ENCODE data around the gene ZGLP1. TPM values are rescaled to one million over a fixed set of nuclear protein-coding genes. Genes with fewer than 3 reads are reported as not detected.
"Not testable (repeated sequence)": the region's sequence is repeated elsewhere in the genome, so short reads cannot be mapped to it uniquely, and the experiment has no call there.

ZGLP1 gene
- total RNA-seq, 1 donor from 2014 or later: 3.4 TPM

GRCh38 chr19:10284065-10284959, 25.3 kb downstream of the ZGLP1 start:
- Histone ChIP-seq H3K9me3 (ENCODE audit: insufficient read depth, low read depth, low read length) (no peaks in the 10 kb centered on the region), H3K9ac (ENCODE audit: low read length) (no peak overlapping the region), H3K27ac (ENCODE audit: low read depth, low read length) (no peak overlapping the region), H3K4me2 (ENCODE audit: low read length) (no peak overlapping the region), H4K20me1 (ENCODE audit: insufficient read depth, low read length) (no peaks in the 10 kb centered on the region), H3K4me3 (ENCODE audit: insufficient read depth, low read depth, low read length) (no peak overlapping the region), H3K36me3 (ENCODE audit: insufficient read depth, low read length) (no peaks in the 10 kb centered on the region), H3K4me1 (ENCODE audit: insufficient read depth, low read length) (peaks cover 9% of the 10 kb centered on the region), H3K79me2 (ENCODE audit: insufficient read depth, low read length) (no peaks in the 10 kb centered on the region), H3K27me3 (ENCODE audit: insufficient read depth, low read length) (peaks cover 13% of the 10 kb centered on the region), H2AFZ (ENCODE audit: low read depth, low read length) (no peak overlapping the region)
- no peaks in the 10 kb centered on the region for H3K36me3 Mint-ChIP-seq (ENCODE audit: low read depth, unreplicated experiment)
- peaks cover 2% of the 10 kb centered on the region for H3K9me3 Mint-ChIP-seq (ENCODE audit: unreplicated experiment)
- FAIRE-seq: no peak
- DNase-seq (ENCODE audit: low read depth): no peak
- no peak overlapping the region for H3K27ac Mint-ChIP-seq (ENCODE audit: unreplicated experiment)
- H3K4me1 Mint-ChIP-seq (ENCODE audit: low read depth, unreplicated experiment): peaks cover 5% of the 10 kb centered on the region
- H3K27me3 Mint-ChIP-seq (ENCODE audit: low read depth, unreplicated experiment): peaks cover 49% of the 10 kb centered on the region
- TF ChIP-seq EZH2 (IDR thresholded peaks at IDR 0.05; ENCODE audit: insufficient read depth, low read length) (no peak), CTCF (IDR thresholded peaks at IDR 0.05; ENCODE audit: insufficient read depth, low read depth, low read length) (no peak)
- no peak overlapping the region for H3K4me3 Mint-ChIP-seq (ENCODE audit: unreplicated experiment)

- Histone ChIP-seq H3K36me3 (ENCODE audit: insufficient read depth, low read length) (no peaks in the 10 kb centered on the region), H3K4me2 (ENCODE audit: low read length) (no peak overlapping the region), H2AFZ (ENCODE audit: low read depth, low read length) (no peak overlapping the region), H3K9me3 (ENCODE audit: insufficient read depth, low read depth, low read length) (no peaks in the 10 kb centered on the region), H3K4me1 (ENCODE audit: insufficient read depth, low read length) (peaks cover 5% of the 10 kb centered on the region), H3K9ac (ENCODE audit: low read length) (no peak overlapping the region), H3K27ac (ENCODE audit: low read depth, low read length) (no peak overlapping the region), H3K79me2 (ENCODE audit: insufficient read depth, low read length) (no peaks in the 10 kb centered on the region), H4K20me1 (ENCODE audit: insufficient read depth, low read length) (no peaks in the 10 kb centered on the region), H3K27me3 (ENCODE audit: insufficient read depth, low read length) (peaks cover 12% of the 10 kb centered on the region), H3K4me3 (ENCODE audit: insufficient read depth, low read depth, low read length) (no peak overlapping the region)
- H3K27ac Mint-ChIP-seq (ENCODE audit: unreplicated experiment): no peak overlapping the region
- DNase-seq (ENCODE audit: low read depth): no peak
- peaks cover 41% of the 10 kb centered on the region for H3K27me3 Mint-ChIP-seq (ENCODE audit: low read depth, unreplicated experiment)
- no peak overlapping the region for H3K4me3 Mint-ChIP-seq (ENCODE audit: unreplicated experiment)
- peaks cover 5% of the 10 kb centered on the region for H3K4me1 Mint-ChIP-seq (ENCODE audit: low read depth, unreplicated experiment)
- FAIRE-seq: no peak
- H3K36me3 Mint-ChIP-seq (ENCODE audit: low read depth, unreplicated experiment): no peaks in the 10 kb centered on the region
- H3K9me3 Mint-ChIP-seq (ENCODE audit: unreplicated experiment): peaks cover 2% of the 10 kb centered on the region
- TF ChIP-seq EZH2 (IDR thresholded peaks at IDR 0.05; ENCODE audit: insufficient read depth, low read length) (no peak), CTCF (IDR thresholded peaks at IDR 0.05; ENCODE audit: insufficient read depth, low read depth, low read length) (no peak)
Measured at GRCh38 chr19:10283301-10284064, 26.1 kb downstream of the ZGLP1 start.

- not testable (repeated sequence) for H3K4me1 Mint-ChIP-seq (ENCODE audit: low read depth, unreplicated experiment); H3K36me3 ChIP-seq (ENCODE audit: insufficient read depth, low read length); H3K4me2 ChIP-seq (ENCODE audit: low read length); H4K20me1 ChIP-seq (ENCODE audit: insufficient read depth, low read length); H3K4me3 ChIP-seq (ENCODE audit: insufficient read depth, low read depth, low read length); H3K9me3 Mint-ChIP-seq (ENCODE audit: unreplicated experiment); H3K27me3 ChIP-seq (ENCODE audit: insufficient read depth, low read length); H3K36me3 Mint-ChIP-seq (ENCODE audit: low read depth, unreplicated experiment); FAIRE-seq; H3K27ac ChIP-seq (ENCODE audit: low read depth, low read length); H3K4me3 Mint-ChIP-seq (ENCODE audit: unreplicated experiment); H3K4me1 ChIP-seq (ENCODE audit: insufficient read depth, low read length); H3K79me2 ChIP-seq (ENCODE audit: insufficient read depth, low read length); H3K9ac ChIP-seq (ENCODE audit: low read length); H2AFZ ChIP-seq (ENCODE audit: low read depth, low read length); H3K27ac Mint-ChIP-seq (ENCODE audit: unreplicated experiment); DNase-seq (ENCODE audit: low read depth); H3K9me3 ChIP-seq (ENCODE audit: insufficient read depth, low read depth, low read length)
- H3K27me3 Mint-ChIP-seq (ENCODE audit: low read depth, unreplicated experiment): peaks cover 33% of the 10 kb centered on the region
Measured at GRCh38 chr19:10282043-10282442, 27.6 kb downstream of the ZGLP1 start.

Measured in astrocyte (in vitro differentiated cells and primary cell).